Memory B cell (primary cell): Measurements from ENCODE around the gene CD22.
"Not testable (repeated sequence)": the region's sequence is repeated elsewhere in the genome, so short reads cannot be mapped to it uniquely, and the experiment has no call there.

Experiments
- ATAC-seq: fragments of 150-1000 bp; cut with Tn5 transposase; 2 replicates; pipeline ENCODE4 v1.10.0; 2021; ENCODE audit warnings: low read depth, mild to moderate bottlenecking, moderate library complexity
- DNase-seq, 2 donors: peaks; one replicate each; pipeline ENCODE4 v3.0.0; 2022; ENCODE audit warnings: low spot score in 2 of 2
- H3K27ac Mint-ChIP-seq: one replicate; pipeline ENCODE4 v1.8.0; 2022; ENCODE audit warnings: mild to moderate bottlenecking, moderate library complexity, mixed read lengths
- H3K27me3 Mint-ChIP-seq: one replicate; pipeline ENCODE4 v1.8.0; 2022; ENCODE audit warnings: mixed read lengths
- H3K36me3 Mint-ChIP-seq: one replicate; pipeline ENCODE4 v1.8.0; 2022; ENCODE audit warnings: mild to moderate bottlenecking, mixed read lengths
- H3K4me1 Mint-ChIP-seq: one replicate; pipeline ENCODE4 v1.8.0; 2022; ENCODE audit warnings: mixed read lengths
- H3K4me3 Mint-ChIP-seq: one replicate; pipeline ENCODE4 v1.8.0; 2022; ENCODE audit warnings: mild to moderate bottlenecking, moderate library complexity, mixed read lengths
- H3K9me3 Mint-ChIP-seq: one replicate; pipeline ENCODE4 v1.8.0; 2022; ENCODE audit warnings: mixed read lengths

Gene CD22

DNA sequence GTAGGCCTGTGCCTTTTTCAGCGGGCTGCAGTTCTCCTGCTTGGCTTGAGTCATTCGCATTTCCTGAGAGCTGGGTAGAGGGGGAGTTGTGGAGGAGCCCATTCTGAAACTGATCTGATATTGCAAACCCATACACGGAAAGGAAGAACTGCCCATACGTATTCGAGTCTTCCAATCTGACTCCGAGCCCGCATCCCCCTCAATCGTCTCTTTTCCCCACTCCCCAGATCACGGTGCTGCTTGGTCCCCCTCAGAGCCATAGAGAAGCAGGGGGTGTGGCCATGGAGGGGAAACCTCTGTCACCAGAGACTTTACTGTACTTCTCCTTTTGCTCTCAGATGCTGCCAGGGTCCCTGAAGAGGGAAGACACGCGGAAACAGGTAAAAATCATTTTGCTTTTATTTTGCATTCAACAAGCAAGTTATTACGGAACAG lies at the start of gene CD22:
TSS of gene CD22 (plus strand) at position 337 of the 435 bp plus-strand sequence. CDS start 2,854 bp downstream, outside the sequence.
- Mint-ChIP-seq H3K36me3 (peaks cover 20% of the 10 kb centered on the region), H3K27me3 (no peaks in the 10 kb centered on the region), H3K4me1 (peaks cover 53% of the 10 kb centered on the region), H3K4me3 (peak within 1 kb of the TSS; percentile 99), H3K9me3 (no peaks in the 10 kb centered on the region), H3K27ac (peak within 1 kb of the TSS; percentile 91)
- peak; percentile 64 for ATAC-seq
- DNase-seq, result peak; percentile 68 to 78

DNA sequence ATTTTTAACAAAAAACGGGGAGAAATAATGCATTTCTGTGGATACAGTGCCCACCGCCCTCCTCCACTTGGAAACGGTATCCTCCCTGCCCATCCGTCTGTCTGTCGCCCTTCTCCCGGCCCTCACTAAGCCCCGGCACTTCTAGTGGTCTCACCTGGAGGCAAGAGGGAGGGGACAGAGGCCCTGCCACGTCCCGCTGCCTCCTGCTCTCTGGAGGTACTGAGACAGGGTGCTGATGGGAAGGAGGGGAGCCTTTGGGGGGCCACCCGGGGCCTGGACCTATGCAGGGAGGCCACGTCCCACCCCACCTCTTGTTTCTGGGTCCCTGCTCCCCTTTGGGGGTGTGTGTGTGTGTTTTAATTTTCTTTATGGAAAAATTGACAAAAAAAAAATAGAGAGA lies 49.6 kb upstream of the CD22 start:
- Mint-ChIP-seq H3K27me3 (no peaks in the 10 kb centered on the region), H3K4me1 (peaks cover 31% of the 10 kb centered on the region), H3K27ac (peak overlapping the region; percentile 17), H3K4me3 (no peak overlapping the region), H3K9me3 (no peaks in the 10 kb centered on the region), H3K36me3 (peaks cover 11% of the 10 kb centered on the region)
- ATAC-seq, result no peak
- DNase-seq, result no peak

DNA sequence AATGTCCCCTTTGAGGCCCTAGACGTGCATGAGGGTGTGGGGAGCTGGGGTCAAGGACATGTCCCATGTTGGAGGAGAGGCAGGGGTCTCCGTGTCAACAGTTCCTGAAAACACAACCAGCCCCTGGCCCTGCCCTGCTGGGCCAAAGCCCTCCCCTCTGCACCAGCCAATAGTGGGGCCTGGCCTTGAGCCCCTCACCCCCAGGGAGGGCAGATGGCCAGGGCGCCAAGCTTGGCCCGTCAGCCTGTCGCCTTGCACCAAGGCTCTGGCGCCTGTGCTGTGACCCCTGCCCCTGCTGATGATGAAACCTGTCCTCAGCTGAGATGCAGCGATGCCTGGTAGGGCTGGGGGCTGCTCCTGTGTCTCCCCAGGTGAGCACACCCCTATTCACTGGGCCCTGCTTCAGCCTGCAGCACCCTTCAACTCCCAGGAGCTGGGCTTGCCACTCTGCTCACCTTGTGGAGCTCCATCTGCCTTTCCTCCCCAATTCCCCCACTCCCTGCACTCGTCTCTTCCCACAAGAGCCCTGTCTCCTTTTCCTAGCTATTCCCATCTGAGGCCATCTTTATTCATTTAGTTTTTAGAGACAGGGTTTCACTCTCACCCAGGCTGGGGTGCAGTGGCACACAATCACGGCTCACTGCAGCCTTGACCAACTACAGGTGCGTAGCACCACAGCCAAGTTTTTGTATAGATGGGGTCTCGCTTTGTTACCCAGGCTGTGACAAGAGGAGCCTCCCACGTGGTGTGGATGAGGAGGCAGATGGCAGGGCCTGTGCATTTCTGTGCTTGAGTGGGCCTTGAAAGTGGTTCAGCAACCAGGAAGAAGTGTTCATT lies 48.8 kb upstream of the CD22 start:
- peaks cover 11% of the 10 kb centered on the region for H3K36me3 Mint-ChIP-seq
- H3K27me3 Mint-ChIP-seq, result no peaks in the 10 kb centered on the region
- H3K27ac Mint-ChIP-seq, result peak overlapping the region; percentile 51
- H3K9me3 Mint-ChIP-seq, result no peaks in the 10 kb centered on the region
- peaks cover 31% of the 10 kb centered on the region for H3K4me1 Mint-ChIP-seq
- no peak for DNase-seq
- ATAC-seq, result peak; percentile 30
- peak overlapping the region; percentile 12 for H3K4me3 Mint-ChIP-seq

DNA sequence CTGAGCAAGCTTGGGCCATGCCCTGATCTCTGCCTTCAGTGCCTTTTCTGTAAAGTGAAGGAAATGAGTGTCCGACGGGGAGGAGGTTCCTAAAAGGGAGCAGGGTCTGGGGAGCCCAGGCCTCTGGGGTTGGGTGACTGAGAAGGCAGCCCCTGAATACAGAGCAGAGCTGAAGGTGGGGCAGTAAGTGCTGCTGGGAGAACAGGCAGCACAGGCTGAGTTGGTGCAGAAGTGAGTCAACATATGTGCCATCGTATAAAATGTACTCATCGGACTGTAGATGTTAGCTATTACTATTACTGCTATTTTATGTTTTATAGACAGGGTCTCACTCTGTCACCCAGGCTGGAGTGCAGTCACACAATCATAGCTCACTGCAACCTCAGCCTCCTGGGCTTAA lies 47.7 kb upstream of the CD22 start:
- ATAC-seq (no peak), DNase-seq (no peak)
- peak overlapping the region; percentile 50 for H3K27ac Mint-ChIP-seq
- no peaks in the 10 kb centered on the region for H3K9me3 Mint-ChIP-seq
- H3K4me1 Mint-ChIP-seq, result peaks cover 31% of the 10 kb centered on the region
- H3K27me3 Mint-ChIP-seq, result no peaks in the 10 kb centered on the region
- H3K36me3 Mint-ChIP-seq, result peaks cover 8% of the 10 kb centered on the region
- H3K4me3 Mint-ChIP-seq, result peak overlapping the region; percentile 14

DNA sequence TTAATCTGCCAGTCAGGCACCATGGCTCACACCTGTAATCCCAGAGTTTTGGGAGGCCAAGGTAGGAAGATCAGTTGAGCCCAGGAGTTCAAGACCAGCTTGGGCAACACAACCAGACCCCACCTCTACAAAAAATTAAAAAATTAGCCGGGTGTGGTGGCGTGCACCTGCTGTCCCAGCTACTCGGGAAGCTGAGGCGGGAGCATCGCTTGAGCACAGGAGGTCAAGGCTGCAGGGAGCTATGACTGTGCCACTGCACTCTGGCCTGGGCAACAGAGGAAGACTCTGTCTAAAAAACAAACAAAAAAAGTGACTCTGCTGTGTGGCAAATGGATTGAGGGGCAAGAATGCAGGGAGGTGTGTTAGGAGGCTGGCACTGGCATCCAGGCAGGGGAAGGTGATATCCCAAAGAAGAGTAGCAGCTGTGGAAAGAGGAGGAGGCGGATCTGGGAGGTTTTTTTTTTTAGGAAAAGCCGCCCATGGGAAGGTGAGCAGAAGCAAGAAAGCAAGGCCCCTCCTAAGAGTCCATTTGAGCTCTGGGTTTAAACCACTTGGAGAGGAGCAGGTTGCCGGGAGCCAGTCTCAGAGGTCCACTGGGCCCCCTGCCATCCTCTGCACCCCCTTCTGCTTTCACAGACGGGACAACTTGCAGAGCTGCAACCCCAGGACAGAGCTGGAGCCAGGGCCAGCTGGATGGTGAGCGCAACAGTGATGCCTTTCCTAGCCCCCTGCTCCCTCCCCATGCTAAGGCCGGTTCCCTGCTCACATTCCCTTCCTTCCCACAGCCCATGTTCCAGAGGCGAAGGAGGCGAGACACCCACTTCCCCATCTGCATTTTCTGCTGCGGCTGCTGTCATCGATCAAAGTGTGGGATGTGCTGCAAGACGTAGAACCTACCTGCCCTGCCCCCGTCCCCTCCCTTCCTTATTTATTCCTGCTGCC lies 44.6 kb upstream of the CD22 start:
- DNase-seq, result no peak
- Mint-ChIP-seq H3K27me3 (no peaks in the 10 kb centered on the region), H3K4me3 (no peak overlapping the region), H3K9me3 (no peaks in the 10 kb centered on the region), H3K36me3 (no peaks in the 10 kb centered on the region), H3K27ac (no peak overlapping the region), H3K4me1 (peaks cover 34% of the 10 kb centered on the region)
- ATAC-seq, result no peak

DNA sequence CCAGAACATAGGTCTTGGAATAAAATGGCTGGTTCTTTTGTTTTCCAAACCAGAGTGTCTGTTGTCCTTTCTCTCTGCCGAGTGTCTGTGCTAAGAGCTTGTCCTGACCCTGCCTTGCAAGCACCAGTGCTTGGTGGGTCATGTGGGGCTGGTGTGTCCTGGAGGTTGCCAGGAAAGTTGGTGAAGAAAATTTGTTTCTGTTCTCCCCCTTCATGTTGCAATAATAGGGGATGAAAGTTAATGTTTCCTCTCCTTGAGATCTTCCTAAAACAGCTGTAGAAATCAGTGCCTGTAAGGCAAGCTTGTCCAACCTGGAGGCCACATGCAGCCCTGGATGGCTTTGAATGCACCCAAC lies 43.9 kb upstream of the CD22 start:
- Mint-ChIP-seq H3K4me3 (no peak overlapping the region), H3K4me1 (peaks cover 32% of the 10 kb centered on the region), H3K27ac (no peak overlapping the region)

DNA sequence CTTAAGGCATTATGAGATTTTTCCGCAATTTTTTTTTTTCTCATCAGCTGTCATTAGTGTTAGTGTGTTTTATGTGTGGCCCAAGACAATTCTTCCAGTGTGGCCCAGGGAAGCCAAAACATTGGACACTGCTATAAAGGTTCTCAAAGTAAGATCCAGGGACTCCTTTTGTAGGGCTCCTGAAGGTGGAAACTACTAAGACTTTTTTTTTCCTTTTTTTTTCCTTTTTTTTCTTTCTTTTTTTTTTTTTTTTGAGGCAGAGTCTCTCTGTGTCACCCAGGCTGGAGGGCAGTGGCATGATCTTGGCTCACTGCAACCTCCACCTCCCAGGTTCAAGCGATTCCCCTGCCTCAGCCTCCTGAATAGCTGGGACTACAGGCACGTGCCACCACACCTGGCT lies 43.5 kb upstream of the CD22 start:
- not testable (repeated sequence) for H3K9me3 Mint-ChIP-seq, H3K36me3 Mint-ChIP-seq, H3K27ac Mint-ChIP-seq, H3K27me3 Mint-ChIP-seq, ATAC-seq, DNase-seq, H3K4me3 Mint-ChIP-seq
- H3K4me1 Mint-ChIP-seq, result peaks cover 29% of the 10 kb centered on the region

More for the DNA sequence above, 43.9 kb upstream of the CD22 start:
- no peak for ATAC-seq
- Mint-ChIP-seq H3K27me3 (no peaks in the 10 kb centered on the region), H3K9me3 (no peaks in the 10 kb centered on the region), H3K36me3 (no peaks in the 10 kb centered on the region)
- DNase-seq, result no peak

DNA sequence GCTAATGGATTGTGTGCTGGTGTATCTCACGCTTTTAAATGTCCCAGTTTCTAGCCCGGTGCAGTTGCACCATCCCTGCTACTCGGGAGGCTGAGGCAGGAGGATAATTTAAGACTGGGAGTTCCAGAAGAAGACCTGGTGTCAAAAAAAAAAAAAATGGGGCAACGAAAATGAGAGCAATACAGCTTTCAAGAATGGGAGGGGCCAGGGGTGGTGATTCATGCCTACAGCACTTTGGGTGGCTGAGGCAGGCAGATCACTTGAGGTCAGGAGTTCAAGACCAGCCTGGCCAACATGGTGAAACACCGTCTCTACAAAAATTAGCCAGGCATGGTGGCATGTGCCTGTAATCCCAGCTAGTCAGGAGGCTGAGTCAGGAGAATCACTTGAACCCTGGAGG lies 42.9 kb upstream of the CD22 start:
- DNase-seq, H3K4me3 Mint-ChIP-seq, H3K27me3 Mint-ChIP-seq, H3K27ac Mint-ChIP-seq, ATAC-seq, H3K36me3 Mint-ChIP-seq, H3K9me3 Mint-ChIP-seq: not testable (repeated sequence)
- H3K4me1 Mint-ChIP-seq, result peaks cover 24% of the 10 kb centered on the region

DNA sequence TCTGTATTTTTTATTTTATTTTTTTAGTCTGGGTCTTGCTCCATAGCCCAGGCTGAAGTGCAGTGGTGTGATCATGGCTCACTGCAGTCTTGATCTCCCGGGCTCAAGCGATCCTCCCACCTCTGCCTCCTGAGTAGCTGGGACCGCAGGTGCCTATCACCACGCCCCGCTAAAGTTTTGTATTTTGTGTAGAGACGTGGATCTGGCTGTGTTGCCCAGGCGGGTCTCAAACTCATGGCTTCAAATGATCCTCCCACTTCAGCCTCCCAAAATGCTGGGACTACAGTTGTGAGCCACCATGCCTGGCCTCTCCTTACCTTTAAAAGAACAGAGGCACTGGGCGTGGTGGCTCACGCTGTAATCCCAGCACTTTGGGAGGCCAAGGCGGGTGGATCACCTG lies 41.3 kb upstream of the CD22 start:
- Mint-ChIP-seq H3K4me3 (no peak overlapping the region), H3K36me3 (no peaks in the 10 kb centered on the region), H3K4me1 (peaks cover 16% of the 10 kb centered on the region), H3K27me3 (no peaks in the 10 kb centered on the region), H3K9me3 (no peaks in the 10 kb centered on the region), H3K27ac (no peak overlapping the region)
- DNase-seq (no peak), ATAC-seq (no peak)

DNA sequence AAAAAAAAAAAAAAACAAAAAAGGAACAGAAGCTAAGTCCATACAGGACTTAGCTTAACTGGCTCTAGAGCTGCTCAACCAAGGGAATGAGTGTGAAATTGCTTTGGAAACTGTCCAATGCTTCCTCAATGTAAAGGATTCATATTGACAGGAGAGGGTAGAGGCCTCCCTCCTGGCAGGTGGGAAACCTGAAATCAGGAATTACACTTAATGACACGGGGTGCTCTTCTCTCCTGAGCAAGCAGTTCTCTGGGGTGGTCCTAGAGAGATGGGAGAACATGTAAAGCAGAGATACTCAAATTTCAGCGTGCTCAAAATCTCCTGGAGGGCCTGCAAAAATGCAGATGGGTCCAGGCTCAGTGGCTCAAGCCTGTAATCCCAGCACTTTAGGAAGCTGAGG lies 40.7 kb upstream of the CD22 start:
- Mint-ChIP-seq H3K36me3 (no peaks in the 10 kb centered on the region), H3K27me3 (no peaks in the 10 kb centered on the region), H3K9me3 (no peaks in the 10 kb centered on the region), H3K27ac (no peak overlapping the region), H3K4me3 (no peak overlapping the region), H3K4me1 (peaks cover 15% of the 10 kb centered on the region)
- no peak for DNase-seq
- ATAC-seq, result no peak

DNA sequence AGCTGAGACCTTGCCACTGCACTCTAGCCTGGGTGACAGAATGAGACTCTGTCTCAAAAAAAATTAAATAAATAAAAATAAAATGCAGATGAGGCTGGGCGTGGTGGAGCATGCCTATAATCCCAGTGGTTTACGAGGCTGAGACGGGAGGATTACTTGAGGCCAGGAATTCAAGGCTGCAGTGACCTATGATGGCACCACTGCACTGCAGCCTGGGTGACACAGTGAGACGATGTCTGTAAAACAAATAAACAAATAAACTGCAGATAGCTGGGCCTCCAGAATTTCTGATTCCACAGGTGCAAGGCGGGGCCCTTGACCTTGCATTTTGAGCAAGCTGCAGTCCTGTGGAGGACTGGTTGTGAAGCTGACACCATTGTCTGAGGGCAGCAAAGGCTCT lies 40.1 kb upstream of the CD22 start:
- Mint-ChIP-seq H3K4me1 (peaks cover 13% of the 10 kb centered on the region), H3K27ac (no peak overlapping the region), H3K27me3 (no peaks in the 10 kb centered on the region)

DNA sequence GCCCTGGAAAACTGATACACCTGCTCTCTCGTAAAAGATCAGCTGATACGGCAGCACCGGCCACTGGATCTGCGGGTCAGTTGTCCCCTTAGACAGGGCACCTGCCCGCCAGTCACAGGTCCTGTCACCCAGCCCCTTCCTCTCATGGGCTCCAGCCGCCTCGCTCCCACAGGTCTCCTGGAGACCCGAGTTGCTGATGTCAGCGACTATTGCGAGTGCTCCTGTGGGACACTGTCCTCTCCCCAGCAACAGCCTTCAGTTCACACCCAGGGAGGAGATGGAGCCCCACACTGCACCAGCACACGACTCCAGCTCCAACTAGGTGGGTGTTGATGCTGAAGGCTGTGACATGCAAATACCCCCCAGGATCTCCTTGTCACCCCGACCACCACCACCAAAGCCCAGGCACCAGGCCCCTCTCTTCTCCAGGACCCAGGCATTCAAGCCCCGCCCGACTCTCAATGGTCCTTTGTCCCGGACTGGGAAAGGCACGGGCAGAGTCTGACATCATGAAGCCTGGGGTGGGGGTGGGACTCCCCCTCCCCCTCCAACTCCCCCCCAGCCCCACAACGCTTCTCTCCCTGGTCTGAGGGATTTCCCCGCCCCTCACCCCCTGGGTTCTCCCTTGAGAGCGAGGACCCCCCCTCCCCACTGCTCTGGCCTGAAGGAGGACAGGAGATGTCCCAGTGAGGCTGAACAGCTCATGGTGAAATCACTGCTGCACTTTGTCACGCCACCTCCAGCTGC lies 38.4 kb upstream of the CD22 start:
- H3K4me3 Mint-ChIP-seq, result no peak overlapping the region
- peaks cover 17% of the 10 kb centered on the region for H3K4me1 Mint-ChIP-seq

More for the DNA sequence above, 40.1 kb upstream of the CD22 start:
- H3K4me3 Mint-ChIP-seq, result no peak overlapping the region
- H3K9me3 Mint-ChIP-seq, result no peaks in the 10 kb centered on the region
- H3K36me3 Mint-ChIP-seq, result no peaks in the 10 kb centered on the region
- ATAC-seq (no peak), DNase-seq (no peak)

DNA sequence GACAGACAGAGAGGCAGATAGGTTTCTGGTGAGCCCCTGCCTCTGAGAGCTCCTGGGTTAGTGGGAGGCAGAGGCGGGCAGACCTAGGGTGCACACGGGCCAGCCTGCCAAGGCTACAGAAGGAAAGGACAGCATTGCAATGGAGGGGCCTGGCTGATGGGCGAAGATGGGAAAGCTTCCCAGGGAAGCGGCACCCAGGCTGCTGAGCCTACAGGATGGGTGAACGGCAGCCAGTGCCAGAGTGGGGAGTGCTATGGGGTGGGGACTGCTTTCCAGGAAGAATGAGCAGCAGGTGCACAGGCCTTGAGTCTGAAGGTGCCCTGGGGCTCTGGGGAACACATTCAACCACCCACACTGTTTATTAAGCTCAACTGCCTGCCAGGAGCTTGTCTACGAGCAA lies 37.7 kb upstream of the CD22 start:
- peaks cover 2% of the 10 kb centered on the region for H3K27me3 Mint-ChIP-seq
- H3K4me1 Mint-ChIP-seq, result peaks cover 22% of the 10 kb centered on the region
- no peaks in the 10 kb centered on the region for H3K36me3 Mint-ChIP-seq
- DNase-seq, result no peak
- ATAC-seq, result no peak
- H3K4me3 Mint-ChIP-seq, result no peak overlapping the region
- H3K9me3 Mint-ChIP-seq, result no peaks in the 10 kb centered on the region
- no peak overlapping the region for H3K27ac Mint-ChIP-seq

More for the DNA sequence above, 38.4 kb upstream of the CD22 start:
- no peak overlapping the region for H3K27ac Mint-ChIP-seq
- no peaks in the 10 kb centered on the region for H3K36me3 Mint-ChIP-seq
- DNase-seq (no peak), ATAC-seq (no peak)
- no peaks in the 10 kb centered on the region for H3K9me3 Mint-ChIP-seq
- peaks cover 2% of the 10 kb centered on the region for H3K27me3 Mint-ChIP-seq

DNA sequence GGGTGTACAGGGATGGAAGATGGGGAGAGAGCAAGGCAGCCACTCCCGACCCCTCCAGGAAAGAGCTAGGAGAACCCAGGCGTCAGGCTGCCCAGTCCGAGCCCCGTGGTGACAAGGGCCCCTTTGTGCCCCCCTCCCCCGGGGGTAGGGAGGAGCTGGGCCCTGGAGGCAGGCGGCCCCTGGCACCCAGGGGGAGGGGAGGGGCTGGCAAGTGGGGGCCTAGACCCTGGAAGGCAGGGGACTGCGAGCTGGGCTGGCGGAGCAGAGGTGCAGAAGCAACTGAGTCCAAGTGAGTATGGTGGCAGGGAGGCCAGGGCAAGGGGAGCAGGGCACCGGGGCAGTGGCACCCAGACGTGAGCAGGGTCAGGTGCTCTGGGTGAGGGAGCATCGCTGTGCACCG lies 37.1 kb upstream of the CD22 start, which contains the start of gene MAG:
TSS of gene MAG (plus strand) at position 246 of the 400 bp plus-strand sequence. CDS start 3,248 bp downstream, outside the sequence.
- Mint-ChIP-seq H3K4me1 (peaks cover 22% of the 10 kb centered on the region), H3K27me3 (peaks cover 2% of the 10 kb centered on the region), H3K4me3 (no peak within 1 kb of the TSS), H3K36me3 (no peaks in the 10 kb centered on the region), H3K27ac (no peak within 1 kb of the TSS), H3K9me3 (no peaks in the 10 kb centered on the region)
- no peak for DNase-seq
- no peak for ATAC-seq
